NCI-H2227 (cell line): ENCODE measurements around the gene ARFGAP3.

Experiments used
- DNase-seq: peaks from one replicate; lab custom pipeline; 2025; ENCODE audit not compliant: unreplicated experiment; lab: John Stamatoyannopoulos, UW

The ARFGAP3 gene

GRCh38 chr22:42856865-42857704, at the start of gene ARFGAP3:
Gene ARFGAP3, minus strand, starts transcription at chr22:42857273. Its CDS starts 91 bp downstream, at chr22:42857182.
- DNase-seq = peak; percentile 94

DNA sequence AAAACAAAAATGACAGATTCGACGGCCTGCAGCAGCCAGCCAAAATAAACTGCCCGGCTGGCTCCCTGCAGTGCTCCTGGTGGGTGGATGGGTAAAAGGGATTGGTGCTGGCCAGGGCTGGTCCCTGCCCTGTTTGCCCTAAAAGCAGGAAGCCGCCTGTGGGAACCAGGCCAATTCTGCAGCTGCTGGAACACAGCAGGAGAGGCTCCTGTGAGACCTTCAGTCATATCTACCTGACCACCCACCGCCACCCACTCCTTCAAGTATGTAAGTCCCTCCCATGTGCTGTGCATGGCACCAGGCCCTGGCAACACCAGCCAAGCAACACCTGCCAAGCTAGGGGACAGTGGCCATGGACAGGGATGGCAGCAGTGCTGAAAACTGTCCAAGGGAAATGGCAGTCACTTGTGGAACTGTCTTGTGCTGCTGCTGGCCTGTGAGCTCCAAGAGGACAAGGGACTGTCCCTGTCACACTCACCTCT, 48.7 kb upstream of the ARFGAP3 start:
- no peak for DNase-seq

DNA sequence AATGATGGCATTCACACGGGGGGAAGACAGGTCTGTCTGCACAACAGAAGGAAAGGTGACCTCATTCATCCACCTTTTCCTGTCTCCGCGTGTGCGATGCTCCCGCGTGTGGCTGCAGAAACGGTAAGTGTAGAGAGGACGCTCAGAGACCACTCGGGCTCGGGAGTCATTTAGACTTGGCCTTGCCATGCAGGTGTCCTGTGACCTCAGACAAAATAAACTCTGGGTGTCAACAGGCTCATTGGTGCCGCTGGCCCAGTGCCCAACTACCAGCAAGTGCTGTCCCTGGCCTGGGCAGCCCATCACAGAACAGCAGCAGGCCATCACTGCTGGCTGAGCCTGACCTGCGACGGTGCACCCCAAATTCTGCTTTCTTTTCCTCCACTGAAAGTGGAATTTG, 48.1 kb upstream of the ARFGAP3 start:
- no peak for DNase-seq

DNA sequence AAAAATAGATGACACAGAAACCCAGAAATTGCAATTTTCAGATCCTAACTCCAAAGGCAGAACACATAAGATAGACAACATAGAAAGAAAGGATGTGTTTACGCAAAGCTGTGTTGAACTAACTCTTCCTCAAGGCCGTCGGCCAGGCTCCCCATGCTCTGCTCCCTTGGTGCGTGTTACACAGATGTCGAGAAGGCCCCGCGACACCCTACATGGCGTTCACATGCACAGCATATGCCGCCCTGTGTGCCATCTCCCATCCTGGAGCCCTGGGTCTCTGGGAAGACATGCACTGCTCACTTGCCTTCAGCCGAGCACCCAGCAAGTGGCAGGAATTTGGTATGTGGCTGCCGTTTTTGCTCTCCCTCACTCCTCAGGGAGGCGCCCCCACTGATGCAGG, 47.0 kb upstream of the ARFGAP3 start:
- no peak for DNase-seq

DNA sequence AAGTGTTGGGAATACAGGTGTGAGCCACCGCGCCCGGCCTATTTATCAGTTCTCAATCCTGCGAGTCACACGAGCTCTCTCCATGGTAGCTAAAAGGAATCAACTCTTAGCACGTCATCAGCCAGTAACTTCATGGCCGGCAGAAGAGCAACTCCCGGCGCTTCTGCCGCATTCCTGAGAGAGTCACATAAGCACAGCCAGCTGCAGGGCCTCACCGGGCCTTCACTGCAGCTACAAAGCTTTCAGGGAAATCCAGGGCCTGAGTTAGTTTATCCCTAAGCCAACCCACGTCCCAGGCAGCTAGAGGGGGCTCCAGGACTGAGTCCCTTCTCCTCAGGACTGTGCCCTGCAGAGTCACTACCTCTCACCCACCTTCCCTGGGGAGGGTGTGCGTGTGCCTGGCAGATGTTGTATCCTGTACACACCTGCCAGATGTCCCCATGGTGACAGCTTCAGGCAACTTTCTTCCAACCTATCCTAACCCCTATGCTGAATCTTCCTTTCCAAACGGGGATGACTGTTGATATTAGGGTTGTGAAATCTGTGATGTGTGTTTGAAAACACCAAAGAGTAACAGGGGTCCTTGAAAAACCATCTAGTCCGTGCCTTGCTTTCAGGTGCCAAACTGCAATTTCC, 45.9 kb upstream of the ARFGAP3 start:
- DNase-seq = no peak

DNA sequence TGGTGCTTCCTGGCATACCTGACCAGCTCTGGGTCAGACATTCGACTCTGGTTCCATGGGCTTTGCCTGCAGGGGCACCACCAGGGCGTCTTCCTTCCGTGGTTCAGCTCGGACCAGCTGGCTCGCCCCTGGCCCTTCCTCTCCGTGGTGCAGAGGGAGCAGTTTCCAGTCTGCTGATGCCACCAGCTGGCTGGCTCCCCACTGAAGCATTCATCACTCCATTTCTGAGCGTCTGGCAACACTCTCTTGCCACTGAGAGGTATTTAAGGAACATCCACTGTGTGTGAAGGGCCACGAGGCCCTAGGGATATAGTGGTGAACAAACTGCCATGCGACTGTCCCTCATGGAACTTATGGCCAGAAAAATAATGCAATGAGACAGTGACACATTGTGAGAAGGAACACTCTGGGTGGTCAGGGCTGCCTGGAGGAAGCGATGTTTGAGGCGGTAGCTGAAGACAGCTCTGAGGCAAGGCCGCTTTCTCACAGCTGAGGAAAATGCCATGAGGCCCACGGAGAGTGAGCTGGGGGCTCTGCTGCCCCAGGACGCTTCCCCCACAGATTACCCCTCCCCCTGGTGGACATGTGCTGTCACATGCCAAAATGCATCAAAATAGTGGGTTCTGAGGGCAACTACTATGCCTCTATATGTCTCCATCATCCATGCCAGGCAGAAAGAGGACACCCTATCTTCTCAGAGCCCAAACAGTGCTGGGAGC, 44.9 kb upstream of the ARFGAP3 start:
- no peak for DNase-seq

- no peak for DNase-seq
Measured at GRCh38 chr22:42897960-42898359, 40.9 kb upstream of the ARFGAP3 start.

DNA sequence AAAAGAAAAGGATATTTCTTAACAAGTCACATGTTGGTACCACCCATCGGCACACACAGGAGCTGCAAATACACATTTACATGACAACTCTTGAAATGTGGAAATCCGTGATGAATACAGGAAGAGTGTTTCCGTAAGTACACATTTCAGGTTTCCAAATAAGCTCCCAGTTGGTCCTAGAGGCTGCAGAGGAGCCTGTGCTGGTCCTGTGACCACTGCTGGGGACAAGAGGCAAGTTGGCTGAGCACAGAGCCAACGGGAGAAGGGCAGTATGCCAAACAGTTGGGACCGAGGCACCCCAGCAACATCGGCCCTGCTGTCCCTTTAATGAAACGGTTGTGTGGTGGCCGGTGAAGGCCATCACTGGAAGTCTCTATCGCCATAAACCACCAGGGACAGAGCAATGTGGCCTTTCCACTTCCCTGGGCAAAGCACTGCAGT, 38.5 kb upstream of the ARFGAP3 start:
- DNase-seq = no peak

DNA sequence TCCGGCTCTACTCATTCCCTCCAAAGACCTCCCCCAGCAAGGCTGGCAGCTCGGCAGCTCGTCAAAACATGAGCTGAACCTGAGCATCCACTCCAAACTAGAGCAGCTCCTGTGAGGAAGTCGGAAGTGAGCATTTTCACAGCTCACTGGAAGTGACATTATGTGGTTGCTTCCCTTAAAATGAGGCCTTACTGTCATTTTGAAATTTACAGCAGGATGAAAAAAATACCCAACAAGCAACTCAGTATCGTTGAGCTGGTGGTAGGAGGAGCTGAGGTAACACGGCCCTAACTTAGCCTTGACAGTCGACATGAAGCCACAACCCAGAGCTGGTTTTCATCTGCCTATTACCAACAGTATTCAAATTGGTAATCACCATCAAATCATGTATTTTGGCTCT, 38.0 kb upstream of the ARFGAP3 start:
- DNase-seq = no peak

DNA sequence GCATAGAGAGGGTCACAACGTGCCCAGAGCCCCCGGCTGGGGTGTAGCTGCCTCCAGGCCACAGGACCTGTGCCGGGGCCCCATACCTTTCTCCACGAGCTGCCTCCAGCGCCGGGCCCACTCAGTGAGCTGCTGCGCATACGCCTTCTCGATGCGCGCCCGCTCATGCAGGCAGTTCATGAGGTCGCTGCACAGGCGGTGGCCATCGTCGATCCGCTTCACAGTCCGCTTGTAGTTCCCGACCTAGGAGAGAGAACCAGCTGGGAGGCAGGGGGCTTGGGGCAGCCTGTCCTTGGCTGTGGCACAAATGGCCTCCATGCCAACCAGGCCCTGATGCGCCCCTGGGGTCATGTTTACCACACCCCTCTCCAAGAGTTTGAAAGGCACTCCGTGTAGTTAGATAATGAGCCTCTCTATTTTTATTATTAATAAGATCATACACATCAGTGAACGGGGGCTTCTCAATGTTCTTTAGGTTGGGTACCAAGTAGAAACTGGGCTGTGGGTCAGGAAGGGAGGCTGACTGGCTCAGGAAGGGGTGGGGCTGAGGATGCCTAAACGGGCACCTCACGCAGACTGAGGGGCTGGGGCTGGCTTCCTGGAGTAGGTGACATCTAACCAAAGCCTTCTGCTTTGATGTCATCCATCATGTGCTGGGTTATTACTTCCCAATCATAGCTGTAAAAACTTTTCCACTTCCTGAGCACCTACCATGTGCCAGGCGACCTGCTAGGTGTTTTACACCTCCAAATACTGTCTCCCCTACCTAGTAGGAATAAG, 36.5 kb upstream of the ARFGAP3 start:
- DNase-seq = no peak

- no peak for DNase-seq
Measured at GRCh38 chr22:42892571-42893316, 35.7 kb upstream of the ARFGAP3 start.

- DNase-seq = no peak
Measured at GRCh38 chr22:42892156-42892555, 35.1 kb upstream of the ARFGAP3 start.

DNA sequence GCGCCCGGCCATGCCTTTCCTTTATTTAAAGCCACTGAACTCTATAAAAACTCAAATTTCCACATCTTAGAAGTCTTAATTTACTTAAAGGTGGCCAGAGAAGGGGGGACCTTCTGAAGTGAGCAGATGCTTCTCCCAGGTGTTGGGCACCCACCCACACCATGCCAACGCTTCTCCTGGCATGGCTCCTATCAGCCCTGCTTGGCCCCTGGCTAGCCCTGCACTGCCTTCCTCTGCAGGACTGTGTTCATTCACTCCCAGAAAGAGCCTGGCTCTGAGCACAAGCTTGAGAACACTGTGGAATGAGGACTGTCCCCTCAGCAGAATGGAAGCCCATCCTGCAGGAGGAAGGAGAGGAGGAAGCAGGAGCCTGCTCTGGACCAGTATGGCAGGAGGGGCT, 34.6 kb upstream of the ARFGAP3 start:
- DNase-seq = no peak

DNA sequence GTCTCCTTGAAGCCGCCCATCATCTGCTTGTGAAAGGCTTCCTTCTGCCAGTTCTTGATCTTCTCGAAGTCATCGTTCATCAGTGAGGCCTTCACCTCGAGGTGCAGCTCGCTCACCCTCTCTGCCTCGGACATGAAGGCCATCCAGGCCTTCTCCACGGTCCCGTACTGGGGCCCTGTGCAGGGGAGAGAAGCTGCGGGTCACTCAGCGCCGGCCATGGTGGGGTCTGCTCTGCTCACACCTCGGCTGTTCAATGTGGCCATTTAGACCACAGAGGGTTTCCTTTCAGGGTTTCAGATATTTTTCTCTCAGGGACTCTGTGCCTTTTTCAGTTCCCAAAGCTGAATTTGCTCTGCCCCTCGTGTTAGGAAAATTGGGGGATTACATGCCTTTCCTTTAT, 33.9 kb upstream of the ARFGAP3 start:
- no peak for DNase-seq

DNA sequence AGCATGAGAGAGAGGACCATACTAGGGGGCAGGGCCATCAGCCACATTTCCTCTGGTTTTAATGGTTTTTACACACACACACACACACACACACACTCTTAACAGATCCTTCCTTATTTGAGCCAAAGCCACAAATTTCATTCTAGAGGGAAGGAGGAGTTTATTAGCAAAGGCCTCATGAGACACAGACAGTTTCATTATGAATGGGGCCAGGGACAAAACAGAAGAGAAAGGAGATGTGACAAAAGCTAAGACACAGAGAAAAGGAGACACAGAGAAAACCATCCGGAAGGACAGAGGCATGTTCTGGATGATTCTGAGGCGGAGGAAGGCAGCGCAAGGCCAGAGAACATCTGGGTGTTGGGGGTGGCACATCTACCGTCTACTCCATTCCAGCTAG, 32.2 kb upstream of the ARFGAP3 start:
- no peak for DNase-seq

DNA sequence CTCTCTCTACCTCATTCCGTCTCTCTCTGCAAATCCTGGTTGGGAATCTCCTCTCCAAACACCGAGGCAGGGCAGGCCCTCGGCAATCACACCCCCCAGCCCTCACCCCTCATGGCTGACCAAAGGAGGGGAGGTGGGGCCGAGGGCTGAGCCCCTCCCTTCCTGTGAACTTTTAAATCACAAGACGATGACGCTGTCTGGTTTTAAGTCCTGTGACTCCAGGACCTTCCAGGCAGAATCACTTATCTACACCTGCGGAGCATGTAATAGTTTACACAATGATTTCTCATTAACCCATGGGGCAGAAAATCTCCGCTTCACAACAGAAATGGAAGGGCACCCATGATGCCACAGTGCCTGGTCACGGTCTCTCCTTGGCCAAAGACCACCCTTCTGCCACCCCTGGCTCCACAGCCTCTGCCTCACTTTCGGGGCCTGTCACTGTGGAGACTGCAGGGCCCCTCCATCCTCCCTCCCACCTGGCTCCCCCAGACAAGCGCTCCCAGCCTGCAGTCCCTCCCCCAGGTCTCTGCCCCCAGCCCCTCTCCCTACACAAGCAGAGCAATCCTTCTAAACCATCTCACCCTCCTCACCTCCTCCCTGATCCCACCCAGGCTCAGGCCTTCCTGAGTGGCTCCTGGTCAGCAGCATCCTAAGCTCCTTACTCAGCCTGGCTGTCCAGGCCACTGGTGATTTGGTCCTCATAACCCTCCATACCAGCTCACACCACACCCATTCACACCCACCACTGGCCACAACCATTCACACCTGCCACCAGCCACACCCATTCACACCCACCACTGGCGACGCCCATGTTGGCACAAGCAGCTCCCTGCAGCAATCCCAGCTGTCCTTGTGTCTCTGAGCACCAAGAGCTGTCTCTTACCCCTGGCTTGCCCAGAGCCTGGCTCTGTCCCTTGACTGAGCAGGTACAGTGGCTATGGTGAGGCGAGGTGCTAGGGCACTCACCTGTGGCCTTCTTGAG, 30.7 kb upstream of the ARFGAP3 start:
- DNase-seq = no peak

DNA sequence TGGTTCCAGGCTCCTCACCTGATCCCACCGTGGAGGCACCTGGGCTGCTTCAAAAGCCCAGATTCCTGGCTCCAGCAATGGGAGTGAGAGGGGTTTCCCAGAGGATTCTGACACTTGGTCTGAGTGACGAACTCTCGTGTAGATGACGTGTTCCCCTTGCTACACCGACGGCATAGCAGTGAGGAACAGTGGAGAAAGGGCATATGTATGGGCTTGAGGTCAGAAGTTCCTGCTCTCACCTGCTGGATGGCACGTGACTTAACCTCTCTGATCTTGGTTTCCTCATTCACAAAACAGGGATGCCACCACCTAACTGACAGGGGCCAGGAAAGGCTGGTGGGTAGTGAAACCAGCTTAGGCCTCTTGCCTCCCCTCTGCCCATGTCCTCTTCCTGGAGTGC, 30.0 kb upstream of the ARFGAP3 start:
- no peak for DNase-seq

GRCh38 chr22:42885446-42885845, 28.4 kb upstream of the ARFGAP3 start:
- DNase-seq = no peak
